Sigmoid colon (tissue), 4 donors: ENCODE measurements around the gene HDAC7.

Source experiments
- EP300 ChIP-seq, 4 donors: sonication (generic); formaldehyde crosslinking; IDR thresholded peaks; one replicate each; pipeline ENCODE4 v1.6.1; 2017; ENCODE audit warnings: antibody characterized with exemption in 4 of 4
- POLR2A ChIP-seq, 2 donors: fragments of 450-650 bp; IDR thresholded peaks; one replicate each; pipeline ENCODE4 v1.6.1; 2016; ENCODE audit warnings: antibody characterized with exemption in 2 of 2, mild to moderate bottlenecking in 2 of 2, moderate library complexity in 2 of 2
- POLR2AphosphoS5 ChIP-seq, 4 donors: sonication (generic); formaldehyde crosslinking; IDR thresholded peaks; one replicate each; pipeline ENCODE4 v1.6.1; 2017; ENCODE audit warnings: antibody characterized with exemption in 4 of 4
- TF ChIP-seq, protein P1 (sequence below), 4 experiments: fragments of 450-650 bp in 3 of 4; fragments of 200-600 bp in 1 of 4; IDR thresholded peaks; one replicate each; pipeline ENCODE4 v1.5.1; 2016 to 2019; ENCODE audit warnings: antibody characterized with exemption in 4 of 4, mild to moderate bottlenecking in 3 of 4, moderate library complexity in 2 of 4

DNA sequence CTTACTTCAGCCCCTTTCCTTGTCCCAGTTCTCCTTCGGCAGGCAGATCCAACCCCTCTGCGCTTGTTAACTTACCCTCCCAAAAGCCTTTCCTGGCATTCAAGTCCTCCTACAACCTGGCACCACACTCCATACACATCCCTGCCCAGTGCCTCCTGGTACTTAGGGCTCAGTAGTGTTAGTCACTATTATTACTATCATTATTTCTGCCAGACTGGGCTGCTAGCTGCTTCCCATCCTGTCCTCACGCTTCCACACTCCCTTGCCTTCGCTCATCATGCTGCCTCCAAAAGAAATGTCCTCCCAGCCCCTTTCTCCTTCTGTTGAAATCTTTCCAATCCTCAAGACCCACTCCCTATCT is 1.6 kb upstream of the HDAC7 start:
- TF ChIP-seq EP300 (IDR thresholded peaks at IDR 0.05) (no peak), POLR2A (IDR thresholded peaks at IDR 0.05) (no peak), POLR2AphosphoS5 (IDR thresholded peaks at IDR 0.05) (no peak)
- TF ChIP-seq, protein P1, sequence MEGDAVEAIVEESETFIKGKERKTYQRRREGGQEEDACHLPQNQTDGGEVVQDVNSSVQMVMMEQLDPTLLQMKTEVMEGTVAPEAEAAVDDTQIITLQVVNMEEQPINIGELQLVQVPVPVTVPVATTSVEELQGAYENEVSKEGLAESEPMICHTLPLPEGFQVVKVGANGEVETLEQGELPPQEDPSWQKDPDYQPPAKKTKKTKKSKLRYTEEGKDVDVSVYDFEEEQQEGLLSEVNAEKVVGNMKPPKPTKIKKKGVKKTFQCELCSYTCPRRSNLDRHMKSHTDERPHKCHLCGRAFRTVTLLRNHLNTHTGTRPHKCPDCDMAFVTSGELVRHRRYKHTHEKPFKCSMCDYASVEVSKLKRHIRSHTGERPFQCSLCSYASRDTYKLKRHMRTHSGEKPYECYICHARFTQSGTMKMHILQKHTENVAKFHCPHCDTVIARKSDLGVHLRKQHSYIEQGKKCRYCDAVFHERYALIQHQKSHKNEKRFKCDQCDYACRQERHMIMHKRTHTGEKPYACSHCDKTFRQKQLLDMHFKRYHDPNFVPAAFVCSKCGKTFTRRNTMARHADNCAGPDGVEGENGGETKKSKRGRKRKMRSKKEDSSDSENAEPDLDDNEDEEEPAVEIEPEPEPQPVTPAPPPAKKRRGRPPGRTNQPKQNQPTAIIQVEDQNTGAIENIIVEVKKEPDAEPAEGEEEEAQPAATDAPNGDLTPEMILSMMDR (IDR thresholded peaks at IDR 0.05) = no peak
